ENCODE data around the gene C16orf92. TPM values are rescaled to one million over a fixed set of nuclear protein-coding genes. Genes with fewer than 3 reads are reported as not detected.

The C16orf92 gene
- total and polyA plus RNA-seq, 2 of the 13 experiments (the other 11 are each of a cell fraction or from before 2014, with no cell fraction given), result not detected

- TF ChIP-seq PHB2 (IDR thresholded peaks at IDR 0.05; ENCODE audit: partially characterized antibody) (no peak), BCL3 (CRISPR knock-in tag; IDR thresholded peaks at IDR 0.05) (peak; percentile 96), ZNF20 (CRISPR knock-in tag; IDR thresholded peaks at IDR 0.05) (no peak), REPIN1 (CRISPR knock-in tag; IDR thresholded peaks at IDR 0.05; ENCODE audit: borderline replicate concordance, low read depth) (peak; percentile 98), TAF15 (IDR thresholded peaks at IDR 0.05; ENCODE audit: low read depth, low read length, poor library complexity, severe bottlenecking) (peak; percentile 90), ZNF354B (CRISPR knock-in tag; IDR thresholded peaks at IDR 0.05) (no peak), ZBTB25 (CRISPR knock-in tag; IDR thresholded peaks at IDR 0.05) (peak; percentile 24; the same call in 1 of the 2 replicates), ZNF460 (CRISPR knock-in tag; IDR thresholded peaks at IDR 0.05; ENCODE audit: borderline replicate concordance) (no peak), ZNF770 (CRISPR knock-in tag; IDR thresholded peaks at IDR 0.05) (peak; percentile 77), MEF2D (CRISPR knock-in tag; IDR thresholded peaks at IDR 0.05) (peak; percentile 79), ZNF337 (CRISPR knock-in tag; IDR thresholded peaks at IDR 0.05; ENCODE audit: borderline replicate concordance, low read depth) (no peak; the same call in 1 of the 2 replicates), CENPX (CRISPR knock-in tag; IDR thresholded peaks at IDR 0.05) (no peak), KLF16 (CRISPR knock-in tag; IDR thresholded peaks at IDR 0.05) (peak in 1 of 2 experiments; percentile 89; a peak in 2 of 4 replicates), HOXD1 (CRISPR knock-in tag; IDR thresholded peaks at IDR 0.05) (peak; percentile 74; the same call in 1 of the 2 replicates), ATF7-NPFF (CRISPR knock-in tag; IDR thresholded peaks at IDR 0.05; ENCODE audit: low read depth) (peak; percentile 93), PHF20 (CRISPR knock-in tag; IDR thresholded peaks at IDR 0.05) (peak; percentile 56)
- TF ChIP-seq, protein P1, sequence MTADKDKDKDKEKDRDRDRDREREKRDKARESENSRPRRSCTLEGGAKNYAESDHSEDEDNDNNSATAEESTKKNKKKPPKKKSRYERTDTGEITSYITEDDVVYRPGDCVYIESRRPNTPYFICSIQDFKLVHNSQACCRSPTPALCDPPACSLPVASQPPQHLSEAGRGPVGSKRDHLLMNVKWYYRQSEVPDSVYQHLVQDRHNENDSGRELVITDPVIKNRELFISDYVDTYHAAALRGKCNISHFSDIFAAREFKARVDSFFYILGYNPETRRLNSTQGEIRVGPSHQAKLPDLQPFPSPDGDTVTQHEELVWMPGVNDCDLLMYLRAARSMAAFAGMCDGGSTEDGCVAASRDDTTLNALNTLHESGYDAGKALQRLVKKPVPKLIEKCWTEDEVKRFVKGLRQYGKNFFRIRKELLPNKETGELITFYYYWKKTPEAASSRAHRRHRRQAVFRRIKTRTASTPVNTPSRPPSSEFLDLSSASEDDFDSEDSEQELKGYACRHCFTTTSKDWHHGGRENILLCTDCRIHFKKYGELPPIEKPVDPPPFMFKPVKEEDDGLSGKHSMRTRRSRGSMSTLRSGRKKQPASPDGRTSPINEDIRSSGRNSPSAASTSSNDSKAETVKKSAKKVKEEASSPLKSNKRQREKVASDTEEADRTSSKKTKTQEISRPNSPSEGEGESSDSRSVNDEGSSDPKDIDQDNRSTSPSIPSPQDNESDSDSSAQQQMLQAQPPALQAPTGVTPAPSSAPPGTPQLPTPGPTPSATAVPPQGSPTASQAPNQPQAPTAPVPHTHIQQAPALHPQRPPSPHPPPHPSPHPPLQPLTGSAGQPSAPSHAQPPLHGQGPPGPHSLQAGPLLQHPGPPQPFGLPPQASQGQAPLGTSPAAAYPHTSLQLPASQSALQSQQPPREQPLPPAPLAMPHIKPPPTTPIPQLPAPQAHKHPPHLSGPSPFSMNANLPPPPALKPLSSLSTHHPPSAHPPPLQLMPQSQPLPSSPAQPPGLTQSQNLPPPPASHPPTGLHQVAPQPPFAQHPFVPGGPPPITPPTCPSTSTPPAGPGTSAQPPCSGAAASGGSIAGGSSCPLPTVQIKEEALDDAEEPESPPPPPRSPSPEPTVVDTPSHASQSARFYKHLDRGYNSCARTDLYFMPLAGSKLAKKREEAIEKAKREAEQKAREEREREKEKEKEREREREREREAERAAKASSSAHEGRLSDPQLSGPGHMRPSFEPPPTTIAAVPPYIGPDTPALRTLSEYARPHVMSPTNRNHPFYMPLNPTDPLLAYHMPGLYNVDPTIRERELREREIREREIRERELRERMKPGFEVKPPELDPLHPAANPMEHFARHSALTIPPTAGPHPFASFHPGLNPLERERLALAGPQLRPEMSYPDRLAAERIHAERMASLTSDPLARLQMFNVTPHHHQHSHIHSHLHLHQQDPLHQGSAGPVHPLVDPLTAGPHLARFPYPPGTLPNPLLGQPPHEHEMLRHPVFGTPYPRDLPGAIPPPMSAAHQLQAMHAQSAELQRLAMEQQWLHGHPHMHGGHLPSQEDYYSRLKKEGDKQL (CRISPR knock-in tag; IDR thresholded peaks at IDR 0.05; ENCODE audit: low read depth), result no peak
- TF ChIP-seq, protein P2, sequence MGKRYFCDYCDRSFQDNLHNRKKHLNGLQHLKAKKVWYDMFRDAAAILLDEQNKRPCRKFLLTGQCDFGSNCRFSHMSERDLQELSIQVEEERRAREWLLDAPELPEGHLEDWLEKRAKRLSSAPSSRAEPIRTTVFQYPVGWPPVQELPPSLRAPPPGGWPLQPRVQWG (CRISPR knock-in tag; IDR thresholded peaks at IDR 0.05; ENCODE audit: borderline replicate concordance, low read depth), result no peak
Measured at GRCh38 chr16:29973384-29974246, 49.4 kb upstream of the C16orf92 start, which contains the start of gene TAOK2 (continued).
